ENCODE measurements around the gene DCAF6.

- TF ChIP-seq CTCF (IDR thresholded peaks at IDR 0.05): peak; percentile 39 to 77 (median 60)
- no peak for TF ChIP-seq POLR2A (IDR thresholded peaks at IDR 0.05)
These were observed 148.1 kb downstream of the DCAF6 start for GRCh38 chr1:168084396-168085231.

All from prostate gland (tissue), 2 donors.